ENCODE results near the gene THRB.

Gene THRB

DNA sequence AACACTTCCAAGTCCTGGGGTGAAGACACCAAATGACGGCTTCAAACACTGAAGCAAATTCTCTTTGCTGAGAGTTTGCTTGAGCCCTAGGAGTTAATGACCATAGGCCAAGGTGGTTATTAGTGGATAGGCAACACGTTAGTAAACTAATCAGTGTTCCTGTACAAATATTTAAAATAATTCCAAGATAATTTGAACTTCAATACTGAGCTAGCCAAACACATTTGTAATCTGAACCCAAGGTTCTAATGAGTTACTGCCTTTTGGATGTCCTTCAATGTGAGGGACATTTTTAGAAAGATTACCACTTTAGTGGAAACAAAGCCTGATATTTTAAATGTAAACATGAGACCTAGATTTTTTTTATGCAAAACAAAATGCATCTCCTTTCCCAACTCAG is 94.6 kb downstream of the THRB start:
- TF ChIP-seq CTCF (IDR thresholded peaks at IDR 0.05) = no peak

GRCh38 chr3:24399614-24400013 is 95.0 kb downstream of the THRB start:
- TF ChIP-seq CTCF (IDR thresholded peaks at IDR 0.05) = no peak

DNA sequence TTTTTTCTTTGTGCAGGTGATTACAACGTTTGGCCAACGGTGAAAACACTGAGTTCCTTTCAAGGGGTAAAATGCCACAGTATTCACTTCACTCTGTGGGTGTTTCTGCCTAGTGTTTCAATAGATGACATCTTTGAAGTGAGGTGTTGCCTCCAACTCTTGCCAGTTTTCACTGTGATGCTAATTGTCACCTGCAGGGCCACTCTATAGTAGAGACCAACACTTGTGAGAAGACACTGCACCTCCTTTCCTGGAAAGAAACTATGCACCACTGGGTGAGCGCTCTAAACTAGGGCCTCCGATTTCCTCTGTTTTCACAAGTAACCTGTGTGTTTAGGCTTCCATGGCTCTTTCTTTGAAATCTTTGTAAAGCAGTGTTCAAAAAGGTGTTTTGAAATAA is 98.3 kb downstream of the THRB start:
- TF ChIP-seq CTCF (IDR thresholded peaks at IDR 0.05) = no peak

DNA sequence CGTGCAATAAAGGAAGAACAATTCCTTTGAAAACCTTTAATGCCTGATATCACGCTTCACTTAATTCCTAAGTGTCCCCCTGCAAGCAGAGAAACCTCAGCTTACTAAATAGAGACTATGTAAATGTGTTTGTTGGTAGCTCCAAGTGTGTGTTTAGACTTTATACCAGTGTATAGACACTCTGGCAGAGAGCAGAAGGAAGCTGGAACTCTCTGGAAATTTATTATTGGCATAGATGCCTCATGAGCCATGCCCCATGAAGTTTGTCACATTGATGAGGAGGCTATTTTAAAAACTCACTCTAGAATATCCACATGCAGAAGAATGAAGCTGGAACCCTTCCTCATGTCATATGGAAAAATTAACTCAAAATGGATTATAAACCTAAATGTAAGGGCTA is 99.9 kb downstream of the THRB start:
- no peak for TF ChIP-seq CTCF (IDR thresholded peaks at IDR 0.05)

GRCh38 chr3:24393316-24393715 is 101.3 kb downstream of the THRB start:
- TF ChIP-seq CTCF (IDR thresholded peaks at IDR 0.05) = no peak

DNA sequence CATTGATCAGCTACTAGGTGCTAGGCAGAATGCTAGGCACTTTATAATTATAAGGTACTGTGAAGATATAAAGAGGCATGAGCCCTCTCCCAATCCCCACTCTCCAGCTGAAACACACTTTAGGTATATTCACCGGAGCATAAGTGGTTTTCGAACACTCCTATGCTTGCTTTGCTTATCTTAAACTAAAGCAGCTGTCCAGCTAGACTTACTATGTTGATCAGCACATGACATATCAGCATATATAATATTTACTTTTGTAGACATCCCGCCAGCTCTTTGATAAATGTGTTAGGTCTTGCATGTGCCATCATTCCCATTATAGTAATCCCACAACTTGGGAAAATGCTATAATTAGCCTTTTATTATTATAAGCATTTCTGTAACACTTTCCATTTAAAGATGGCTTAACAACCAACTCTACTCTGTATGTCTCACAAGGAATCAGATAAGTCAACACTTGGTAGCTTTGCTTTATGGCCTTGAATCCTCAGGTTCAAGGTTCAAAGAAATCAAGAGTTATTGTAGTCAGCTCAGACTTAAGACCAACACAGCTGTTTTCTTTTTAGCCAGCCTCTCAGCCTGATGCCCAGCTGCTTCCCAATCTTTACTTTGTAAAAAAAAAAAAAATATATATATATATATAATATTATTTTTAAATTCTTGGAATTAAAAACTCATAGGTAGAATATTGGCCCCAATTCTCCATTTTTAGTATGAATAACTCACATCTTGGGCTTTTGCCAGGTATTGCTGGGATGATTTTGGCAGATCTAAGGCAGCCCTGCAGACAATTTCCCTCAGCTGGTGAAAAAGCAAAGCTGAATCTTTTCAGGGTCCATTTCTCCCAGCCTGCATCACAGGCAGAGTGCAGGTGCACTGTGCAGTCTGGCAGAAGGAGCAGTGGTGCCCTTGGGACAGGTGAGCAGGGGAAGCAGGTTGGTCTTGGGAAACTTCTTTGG is 104.2 kb downstream of the THRB start:
- TF ChIP-seq CTCF (IDR thresholded peaks at IDR 0.05) = no peak

DNA sequence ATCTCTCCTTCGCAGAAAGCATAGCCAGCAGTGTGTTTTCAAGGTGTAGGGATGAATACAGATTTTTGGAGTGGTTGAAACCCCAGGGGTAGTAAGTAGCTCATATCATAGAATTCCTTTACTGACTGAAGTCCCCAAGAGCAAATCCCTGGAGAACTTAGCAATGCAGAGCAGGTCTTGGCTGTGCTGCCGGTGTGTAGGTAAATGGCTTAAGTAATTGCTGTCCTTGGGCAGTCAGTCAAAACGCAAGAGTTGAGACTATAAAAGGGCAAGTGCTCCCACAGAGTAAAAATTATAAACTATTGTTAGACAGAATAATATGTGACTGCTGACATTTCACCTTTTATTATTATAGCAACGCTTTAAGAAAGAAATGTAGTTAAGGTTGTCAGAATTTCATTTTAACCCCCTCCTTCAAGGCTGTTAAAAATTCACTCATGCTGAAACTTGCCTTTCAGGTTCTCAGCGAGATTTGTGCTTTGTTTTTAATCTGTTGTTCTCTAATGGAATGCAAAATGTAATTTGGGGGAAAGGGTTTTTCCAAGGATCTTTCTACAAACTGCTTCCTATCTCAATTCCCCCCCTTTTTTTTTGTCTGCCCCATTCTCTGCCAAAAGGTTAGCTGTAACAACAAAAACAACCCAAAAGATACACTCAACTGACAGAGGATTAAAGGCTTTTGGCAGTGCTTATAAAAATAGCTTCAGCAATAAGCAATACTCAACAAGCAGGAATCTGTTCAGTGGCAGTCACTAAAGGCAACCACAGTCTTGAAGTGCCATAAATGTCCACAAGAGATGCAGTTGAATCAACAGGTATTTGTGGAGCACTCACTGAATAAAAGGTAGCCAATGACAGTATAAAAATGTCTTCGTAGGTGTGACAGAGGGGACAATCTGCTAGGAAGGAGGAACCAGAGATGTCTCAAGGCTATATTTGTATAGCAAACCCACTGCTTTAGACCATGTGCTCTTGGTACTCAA is 105.3 kb downstream of the THRB start:
- no peak for TF ChIP-seq CTCF (IDR thresholded peaks at IDR 0.05)

Measured in LNCAP (cell line).